NCI-H345 treated with DMSO at 0.1 percent for 48 hours (cell line): Measurements from ENCODE around the gene DIO3.

Experiments
- DNase-seq: peaks from one replicate; lab custom pipeline; 2025; ENCODE audit not compliant: unreplicated experiment; lab: John Stamatoyannopoulos, UW

Gene DIO3

GRCh38 chr14:101595887-101596721 lies 34.8 kb downstream of the DIO3 start:
- DNase-seq = no peak

GRCh38 chr14:101596742-101597141 lies 35.4 kb downstream of the DIO3 start:
- no peak for DNase-seq

- DNase-seq = no peak
Measured at GRCh38 chr14:101598159-101598558, 36.9 kb downstream of the DIO3 start.

GRCh38 chr14:101598571-101599233 lies 37.4 kb downstream of the DIO3 start:
- no peak for DNase-seq

GRCh38 chr14:101599234-101599885 lies 38.1 kb downstream of the DIO3 start:
- DNase-seq = no peak

GRCh38 chr14:101600336-101600890 lies 39.1 kb downstream of the DIO3 start:
- DNase-seq = no peak

GRCh38 chr14:101600891-101601605 lies 39.8 kb downstream of the DIO3 start:
- no peak for DNase-seq

GRCh38 chr14:101601606-101602465 lies 40.5 kb downstream of the DIO3 start:
- no peak for DNase-seq

- DNase-seq = no peak
Measured at GRCh38 chr14:101602466-101602840, 41.2 kb downstream of the DIO3 start.

- DNase-seq = no peak
Measured at GRCh38 chr14:101603096-101603495, 41.8 kb downstream of the DIO3 start.

GRCh38 chr14:101604228-101604934 lies 43.1 kb downstream of the DIO3 start:
- DNase-seq = no peak

- no peak for DNase-seq
Measured at GRCh38 chr14:101604935-101605780, 43.9 kb downstream of the DIO3 start.

GRCh38 chr14:101605836-101606235 lies 44.5 kb downstream of the DIO3 start:
- no peak for DNase-seq
